KOPT-K1 (cell line): ENCODE measurements around the gene LRRK1.

Experiments
- H3K27ac ChIP-seq: fragments of 200-600 bp; sonication (generic); 2 replicates; pipeline ENCODE4 v1.5.1; 2016; ENCODE audit warnings: antibody characterized with exemption, mild to moderate bottlenecking, low read depth, low read length; ENCODE audit not compliant: poor library complexity, severe bottlenecking
- H3K36me3 ChIP-seq: fragments of 200-600 bp; sonication (generic); 2 replicates; pipeline ENCODE4 v1.5.1; 2017; ENCODE audit warnings: antibody characterized with exemption, mild to moderate bottlenecking, low read length, moderate library complexity; ENCODE audit not compliant: insufficient read depth
- H3K9me3 ChIP-seq: fragments of 200-600 bp; sonication (generic); 2 replicates; pipeline ENCODE4 v1.5.1; 2017; ENCODE audit warnings: antibody characterized with exemption, low read length, mild to moderate bottlenecking; ENCODE audit not compliant: insufficient read depth, poor library complexity, severe bottlenecking

LRRK1 gene

DNA sequence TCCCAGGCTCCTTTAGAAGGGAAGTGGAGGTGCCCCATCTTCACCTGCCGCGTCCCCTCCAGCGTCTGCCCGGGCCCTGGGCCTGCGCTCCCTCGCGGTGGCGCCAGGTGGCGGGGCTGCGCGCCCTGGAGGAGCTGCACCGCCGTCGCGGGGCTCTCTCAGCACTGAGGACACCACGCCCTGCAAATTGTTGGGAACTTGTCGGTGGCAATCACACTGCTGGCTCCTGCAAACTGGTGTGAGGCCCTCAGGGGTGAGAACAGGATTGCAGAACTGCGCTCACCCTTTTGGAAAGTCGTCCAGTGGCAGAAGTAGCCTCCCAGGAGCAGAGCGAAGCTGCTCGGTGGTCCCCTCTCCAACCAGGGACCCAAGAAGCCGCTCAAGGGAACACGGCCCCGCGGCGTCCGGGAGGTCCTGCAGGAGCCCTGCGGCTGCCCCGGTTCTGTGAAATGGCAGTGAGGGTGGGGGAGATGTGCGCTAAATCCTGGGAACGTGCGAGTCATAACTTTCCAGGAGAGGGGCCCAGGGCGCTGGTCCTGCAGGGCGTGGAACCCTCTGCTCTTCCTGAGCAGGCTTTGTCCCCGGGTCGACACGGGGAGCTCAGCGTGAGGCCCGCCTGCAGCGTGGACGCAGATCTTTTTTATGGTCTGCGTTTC is 995 bp upstream of the LRRK1 start:
- H3K36me3 ChIP-seq: no peaks in the 10 kb centered on the region
- H3K27ac ChIP-seq: no peak overlapping the region
- no peaks in the 10 kb centered on the region for H3K9me3 ChIP-seq

DNA sequence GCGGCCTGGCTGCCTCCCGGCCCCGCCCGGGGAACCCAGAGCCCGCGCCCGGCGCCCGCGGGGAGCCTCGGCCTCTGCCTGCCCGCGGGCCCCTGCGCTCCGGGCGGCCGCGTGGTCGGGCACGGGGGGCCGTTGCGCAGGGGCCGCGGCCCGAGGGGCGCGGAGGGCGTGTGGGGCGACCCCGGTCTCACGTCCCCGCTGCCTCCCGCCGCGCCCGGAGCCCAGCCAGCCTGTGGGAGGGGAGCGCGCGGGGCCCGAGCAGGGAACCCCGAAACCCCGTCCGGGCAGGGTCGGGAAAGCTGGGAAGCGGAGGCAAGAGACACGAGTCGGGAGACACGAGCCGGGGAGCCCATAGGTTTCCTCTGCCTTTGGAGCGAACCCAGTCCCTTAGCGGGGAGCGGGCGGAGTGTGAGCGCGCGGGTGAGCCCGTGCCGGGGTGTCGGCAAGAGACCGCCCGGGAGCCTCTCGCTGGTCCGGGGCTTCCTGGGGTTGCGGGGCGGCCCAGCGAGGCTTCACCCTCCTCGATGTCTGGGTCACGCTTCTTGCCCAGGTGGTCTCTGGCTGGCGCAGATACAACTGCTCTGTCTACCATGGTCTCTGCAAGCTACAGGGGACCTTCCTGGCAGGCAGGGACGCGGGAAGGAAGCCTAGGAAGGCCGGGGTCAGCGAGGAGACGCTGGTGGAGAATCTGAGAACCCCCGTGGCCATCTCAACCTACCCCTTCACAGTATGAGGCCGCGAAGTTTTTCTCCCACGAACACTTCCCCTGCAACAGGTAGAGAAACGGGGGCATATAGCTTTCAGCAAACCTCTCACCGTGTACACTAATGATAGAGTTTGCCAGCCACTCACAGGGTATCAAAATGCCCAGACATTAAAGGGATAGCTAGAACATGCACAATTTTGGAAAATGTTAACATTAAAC is 586 bp downstream of the LRRK1 start:
- H3K36me3 ChIP-seq: no peaks in the 10 kb centered on the region
- no peak overlapping the region for H3K27ac ChIP-seq
- H3K9me3 ChIP-seq: no peaks in the 10 kb centered on the region

DNA sequence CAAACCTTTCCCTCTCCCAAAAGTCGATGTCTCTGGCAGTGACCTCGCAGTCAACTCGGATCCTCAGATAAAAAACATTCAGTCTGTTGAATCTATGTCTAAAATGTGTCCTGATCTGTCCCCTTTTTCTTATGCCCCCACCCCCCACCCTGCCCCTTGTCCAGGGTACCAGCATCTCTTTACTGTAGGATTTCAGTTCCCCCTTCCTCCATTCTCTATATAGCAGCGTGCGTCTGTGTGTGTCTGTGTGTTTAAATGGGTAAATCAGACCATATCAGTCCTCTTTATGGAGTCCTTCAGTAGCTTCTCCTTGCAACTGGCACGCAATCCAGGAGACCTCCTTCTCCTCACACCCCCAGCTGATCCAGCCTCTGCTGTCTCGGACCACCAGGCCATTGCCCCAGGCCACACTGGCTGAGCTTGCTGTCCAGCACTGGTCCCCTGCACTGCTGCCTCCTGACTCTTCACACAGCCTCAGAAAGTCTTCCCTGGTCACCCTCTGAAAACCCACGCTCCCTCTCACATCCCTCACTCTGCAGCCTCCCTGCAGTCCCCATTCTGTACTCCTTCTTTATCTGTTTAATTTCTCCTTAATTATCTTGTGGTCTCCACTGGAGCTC is 1.5 kb downstream of the LRRK1 start:
- H3K27ac ChIP-seq: no peak overlapping the region
- no peaks in the 10 kb centered on the region for H3K9me3 ChIP-seq
- no peaks in the 10 kb centered on the region for H3K36me3 ChIP-seq

DNA sequence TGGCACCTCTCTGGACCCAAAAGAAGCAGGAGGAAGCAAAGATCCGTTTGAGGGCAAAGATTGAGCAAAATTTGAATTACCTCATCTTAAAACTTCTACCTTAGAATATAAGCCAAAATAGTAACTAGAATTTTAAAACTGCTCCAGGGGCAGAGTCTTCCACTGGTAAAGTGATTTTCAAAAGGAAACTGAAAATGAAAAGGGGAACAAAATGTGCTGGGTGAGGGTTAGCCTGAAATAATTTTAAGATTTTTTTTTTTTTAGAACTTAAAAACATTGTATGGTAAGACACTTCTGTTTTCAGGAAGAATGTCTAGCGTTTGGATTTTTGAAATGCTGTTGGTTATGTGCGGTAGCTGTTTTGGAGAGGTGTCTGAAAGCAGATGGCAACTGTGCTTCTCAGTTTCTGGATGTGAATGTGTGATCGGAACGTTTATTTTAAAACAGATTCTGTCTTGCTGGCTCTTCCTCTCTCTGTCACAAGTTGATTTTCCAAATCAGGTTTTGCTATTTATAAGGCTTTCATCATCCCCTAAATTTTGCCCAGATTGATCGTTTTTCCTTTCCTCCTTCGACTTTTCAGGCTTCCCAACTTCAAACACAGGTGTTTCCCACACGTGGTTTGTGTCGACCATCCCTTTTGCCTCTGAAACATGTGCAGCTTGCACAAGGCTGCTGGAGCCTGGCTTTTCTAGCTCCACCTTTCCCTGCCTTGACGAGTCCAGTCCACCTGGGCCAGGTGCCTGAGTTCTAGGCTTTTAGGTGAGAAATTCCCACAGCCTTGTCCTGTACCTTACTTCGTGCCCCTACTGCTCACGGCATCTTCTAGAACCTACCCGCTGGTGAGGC is 3.3 kb downstream of the LRRK1 start:
- H3K9me3 ChIP-seq: no peaks in the 10 kb centered on the region
- no peak overlapping the region for H3K27ac ChIP-seq
- no peaks in the 10 kb centered on the region for H3K36me3 ChIP-seq

DNA sequence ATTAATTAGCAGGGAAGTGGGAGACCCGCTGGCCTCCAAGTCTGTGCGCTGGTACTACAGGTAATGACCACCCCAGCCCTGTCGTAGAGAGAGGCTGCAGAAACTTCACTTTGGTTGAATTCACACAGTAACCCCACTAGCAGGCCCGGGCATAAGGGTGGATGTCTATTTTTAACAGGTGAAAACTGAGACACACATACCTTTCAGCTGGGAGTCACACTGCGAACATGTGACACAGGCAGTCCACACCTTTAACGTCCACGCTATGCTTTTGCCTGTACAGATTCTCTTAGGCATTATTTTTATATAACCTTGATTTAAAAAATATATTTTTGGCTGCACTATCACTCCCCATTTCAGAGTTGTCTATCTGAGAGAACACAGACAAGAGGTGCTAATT is 3.9 kb downstream of the LRRK1 start:
- no peak overlapping the region for H3K27ac ChIP-seq
- no peaks in the 10 kb centered on the region for H3K9me3 ChIP-seq
- H3K36me3 ChIP-seq: no peaks in the 10 kb centered on the region

DNA sequence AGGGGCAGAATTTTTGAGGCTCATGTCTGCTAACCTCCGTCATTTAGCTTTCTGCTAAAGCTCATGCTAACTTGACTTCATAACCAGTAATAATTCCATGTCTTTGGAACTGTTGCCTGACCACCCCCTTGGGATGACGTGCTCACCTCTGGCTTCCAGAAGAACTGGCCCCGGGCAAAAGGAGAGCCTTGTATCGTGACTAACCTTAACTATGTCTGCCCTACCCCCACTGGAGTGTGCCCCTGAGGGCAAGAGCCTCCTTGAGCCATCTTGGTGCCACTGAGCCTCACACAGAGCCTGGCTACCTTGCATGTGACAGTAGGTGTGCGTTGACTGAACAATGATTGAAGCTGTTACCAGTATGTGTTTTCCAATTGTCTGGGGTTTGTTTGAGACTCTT is 4.7 kb downstream of the LRRK1 start:
- Histone ChIP-seq H3K36me3 (no peaks in the 10 kb centered on the region), H3K27ac (no peak overlapping the region), H3K9me3 (no peaks in the 10 kb centered on the region)

DNA sequence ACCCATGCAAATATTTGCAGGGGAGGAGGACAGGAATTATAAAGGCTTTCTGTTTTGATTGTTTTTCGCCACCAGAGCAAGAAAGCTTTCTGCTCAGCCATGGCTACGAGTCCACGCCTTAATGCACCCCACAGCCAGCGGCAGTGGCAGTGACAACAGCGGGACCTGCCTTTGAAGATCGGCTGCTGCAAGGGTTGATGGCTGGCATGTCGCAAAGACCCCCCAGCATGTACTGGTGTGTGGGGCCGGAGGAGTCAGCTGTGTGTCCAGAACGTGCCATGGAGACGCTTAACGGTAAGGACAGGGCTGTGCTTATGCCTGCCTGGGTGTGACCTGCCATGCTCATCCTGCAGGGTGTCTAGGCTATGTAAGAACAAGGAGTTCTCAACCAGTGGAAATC is 5.3 kb downstream of the LRRK1 start:
- Histone ChIP-seq H3K36me3 (no peaks in the 10 kb centered on the region), H3K9me3 (no peaks in the 10 kb centered on the region), H3K27ac (no peak overlapping the region)

DNA sequence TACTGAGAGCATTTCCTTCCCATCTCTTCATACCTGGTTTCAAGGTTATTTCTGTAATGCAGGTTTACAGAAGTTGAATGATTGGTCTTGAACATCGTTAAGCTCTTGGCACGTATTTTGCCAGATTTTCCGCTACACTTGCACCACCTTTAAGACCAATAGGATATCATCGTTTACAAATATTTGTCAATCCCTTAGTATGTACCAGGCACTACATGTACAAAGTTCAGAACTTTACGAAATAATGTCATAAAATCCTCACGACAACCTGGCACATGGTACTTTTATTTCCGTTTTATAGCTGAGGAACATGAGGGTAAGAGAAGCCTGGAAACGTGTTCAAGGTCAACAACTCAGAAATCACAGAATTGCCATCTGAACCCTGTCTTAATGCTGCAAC is 6.3 kb downstream of the LRRK1 start:
- no peaks in the 10 kb centered on the region for H3K9me3 ChIP-seq
- no peaks in the 10 kb centered on the region for H3K36me3 ChIP-seq
- no peak overlapping the region for H3K27ac ChIP-seq

DNA sequence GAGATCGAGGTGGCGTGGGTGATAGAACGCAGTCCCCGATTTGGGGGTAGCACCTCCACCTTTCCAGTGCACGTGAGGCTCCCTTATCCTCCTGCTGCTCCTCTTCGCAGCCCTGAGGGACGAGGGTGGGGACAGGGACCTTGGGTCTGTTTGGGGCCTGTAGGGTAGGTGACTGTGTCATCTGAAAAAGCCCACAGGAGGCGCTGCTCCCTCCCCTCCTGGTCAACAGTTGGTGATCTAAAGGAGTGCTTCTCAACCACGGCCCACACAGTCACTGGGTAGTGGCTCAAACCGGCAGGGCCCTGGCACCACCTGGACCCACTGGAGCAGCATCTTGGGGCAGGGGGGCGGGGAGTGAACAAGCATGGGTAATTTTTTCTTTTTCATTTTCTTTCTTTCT is 7.1 kb downstream of the LRRK1 start:
- H3K27ac ChIP-seq: no peak overlapping the region
- no peaks in the 10 kb centered on the region for H3K36me3 ChIP-seq
- H3K9me3 ChIP-seq: no peaks in the 10 kb centered on the region

DNA sequence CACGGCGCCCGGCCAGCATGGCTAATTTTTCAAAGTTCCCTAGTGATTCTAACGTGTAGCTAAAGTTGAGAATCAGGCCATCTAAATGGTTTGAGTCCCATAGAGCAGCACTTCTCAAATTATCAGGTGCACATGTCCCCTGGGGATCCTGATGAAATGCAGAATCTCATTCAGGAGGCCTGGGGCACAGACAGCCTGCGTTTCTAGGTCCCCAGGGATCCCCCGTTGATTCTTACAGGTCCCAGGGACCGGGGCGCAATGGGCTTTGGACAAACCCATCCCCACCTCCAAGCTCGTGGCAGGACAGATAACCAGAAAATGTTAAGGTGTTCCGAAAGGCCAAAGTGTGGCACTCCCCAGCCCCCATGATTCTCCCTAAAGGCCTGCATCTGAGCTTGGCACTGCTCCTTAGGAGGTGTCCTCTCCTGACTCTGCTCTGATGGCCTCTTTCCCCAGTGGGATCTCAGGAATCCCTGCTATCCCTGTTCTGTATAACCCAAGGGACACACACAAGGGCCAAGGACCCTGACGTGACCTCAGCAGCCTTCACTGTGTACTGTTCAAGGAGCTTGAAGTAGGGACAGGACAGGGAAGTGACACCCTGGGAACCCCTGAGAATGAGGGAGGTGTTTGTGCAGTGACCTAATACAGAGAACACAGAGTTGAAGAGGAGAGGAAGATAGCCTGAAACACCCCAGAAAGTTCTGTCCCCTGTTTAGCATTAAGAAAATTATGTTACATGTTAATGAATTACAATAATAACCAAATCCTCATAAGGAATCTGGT is 8.0 kb downstream of the LRRK1 start:
- no peaks in the 10 kb centered on the region for H3K9me3 ChIP-seq
- H3K36me3 ChIP-seq: no peaks in the 10 kb centered on the region
- no peak overlapping the region for H3K27ac ChIP-seq

DNA sequence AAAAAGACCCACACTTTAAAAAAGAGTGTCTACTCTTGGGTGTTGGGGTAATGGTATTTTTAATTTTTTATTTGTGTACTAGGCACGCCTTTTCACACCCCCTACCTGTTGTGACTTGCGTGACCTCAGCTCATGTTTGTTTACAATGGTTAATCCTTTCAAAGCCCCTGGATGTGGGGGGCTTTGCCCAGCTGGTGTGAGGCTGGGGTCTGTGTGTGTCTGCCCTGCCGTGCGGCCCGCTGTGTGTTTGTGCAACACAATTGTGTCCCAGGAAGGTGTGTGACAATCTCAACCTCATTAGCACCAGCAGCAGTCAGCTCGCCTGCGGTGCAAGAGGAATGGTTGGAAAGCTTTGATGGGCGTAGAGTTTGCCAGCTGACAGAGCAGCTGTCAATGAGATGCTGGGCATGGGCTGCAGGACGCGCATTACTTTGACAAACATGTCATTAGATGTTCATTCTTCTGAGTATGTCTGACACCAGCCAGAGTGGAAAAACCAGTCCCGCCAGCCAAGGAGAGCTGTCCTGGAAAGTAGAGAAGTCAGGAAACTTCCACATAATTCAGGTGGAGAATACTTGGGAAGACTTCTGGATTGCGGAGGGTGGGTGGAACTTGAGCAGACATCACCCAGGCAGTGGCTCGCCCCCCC is 9.6 kb downstream of the LRRK1 start:
- H3K9me3 ChIP-seq: no peaks in the 10 kb centered on the region
- no peak overlapping the region for H3K27ac ChIP-seq
- H3K36me3 ChIP-seq: no peaks in the 10 kb centered on the region

DNA sequence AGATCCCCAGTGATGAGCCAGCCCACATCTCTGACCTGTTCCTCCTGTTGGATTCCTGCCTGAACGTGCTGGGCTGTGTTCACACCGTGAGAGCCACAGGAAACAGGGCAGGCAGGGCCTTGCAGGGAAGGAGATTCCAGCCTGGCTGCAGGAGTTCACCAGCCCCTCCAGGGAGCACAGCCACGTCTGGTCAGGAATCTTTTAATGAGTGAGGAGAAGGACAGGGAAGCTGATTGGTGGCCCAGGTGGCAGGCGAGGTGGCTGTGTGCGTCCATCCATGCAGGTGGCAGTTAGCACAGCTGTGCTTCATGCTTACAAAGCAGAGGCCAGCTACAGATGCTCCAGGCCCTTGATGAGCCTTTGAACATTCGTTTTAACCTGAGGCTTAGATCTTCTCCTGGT is 10.5 kb downstream of the LRRK1 start:
- no peak overlapping the region for H3K27ac ChIP-seq
- no peaks in the 10 kb centered on the region for H3K36me3 ChIP-seq
- H3K9me3 ChIP-seq: no peaks in the 10 kb centered on the region

DNA sequence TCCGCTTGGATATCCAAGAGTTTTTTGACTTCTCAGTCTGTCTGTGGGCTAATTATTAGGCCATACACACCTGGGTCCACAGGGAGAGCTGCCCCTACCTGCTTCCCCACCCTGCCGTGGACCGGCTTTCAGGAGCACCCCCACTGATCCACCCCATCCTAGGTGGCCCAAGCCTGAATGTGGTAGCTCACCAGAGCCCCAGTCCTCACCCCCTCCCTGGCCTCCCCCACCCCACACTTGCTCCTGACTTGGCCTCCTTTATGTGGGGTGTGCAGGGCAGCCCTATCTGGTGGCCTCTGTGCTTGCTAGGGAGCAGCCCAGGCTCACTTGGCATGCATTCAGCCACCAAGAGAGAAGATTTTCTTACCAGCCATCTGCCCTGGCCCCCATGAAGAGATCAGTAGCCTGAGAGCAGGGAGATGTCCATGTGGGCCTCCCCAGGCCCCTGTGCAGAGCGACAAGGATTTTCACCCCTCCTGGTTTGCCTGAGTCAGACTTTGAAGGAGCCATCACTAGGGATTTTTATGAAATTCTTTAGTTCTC is 11.2 kb downstream of the LRRK1 start:
- no peaks in the 10 kb centered on the region for H3K36me3 ChIP-seq
- H3K27ac ChIP-seq: no peak overlapping the region
- H3K9me3 ChIP-seq: no peaks in the 10 kb centered on the region
